D721Med (cell line): ENCODE data around the gene DAB1.

ENCODE experiments used
- DNase-seq: peaks from one replicate; pipeline ENCODE4 v3.0.0; 2011; ENCODE audit warnings: low spot score; ENCODE audit not compliant: insufficient read length
- FAIRE-seq: peaks from 2 replicates; lab custom pipeline; 2011; peaks lifted over from hg19 to GRCh38; lab: Jason Lieb, UNC
- TF ChIP-seq, protein P1 (sequence below): IDR thresholded peaks from 2 replicates; pipeline ENCODE4 v1.5.1; 2012; ENCODE audit warnings: mild to moderate bottlenecking, control low read depth; ENCODE audit not compliant: insufficient read depth; ENCODE audit errors: missing control alignments

Gene DAB1

DNA sequence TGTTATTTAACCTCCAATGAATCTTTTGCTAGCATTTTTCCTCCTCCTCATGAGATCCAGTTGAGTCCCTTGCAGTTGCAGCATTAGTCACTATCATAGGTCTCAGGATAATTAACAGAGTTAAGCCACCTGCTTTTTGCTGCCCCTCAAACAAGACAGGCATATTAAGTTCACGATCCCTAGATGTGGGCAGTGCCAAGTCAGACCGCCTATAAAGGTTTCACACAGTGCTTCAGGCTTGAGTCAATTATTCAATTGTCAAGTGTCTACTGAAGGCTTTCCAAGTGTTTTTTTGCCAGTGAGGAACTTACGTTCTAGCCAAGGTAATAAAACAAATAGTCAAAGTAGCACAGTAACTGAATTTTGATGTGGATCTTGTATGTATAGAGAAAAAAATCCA, 175.0 kb downstream of the DAB1 start:
- DNase-seq (no peak), FAIRE-seq (no peak)
- TF ChIP-seq, protein P1, sequence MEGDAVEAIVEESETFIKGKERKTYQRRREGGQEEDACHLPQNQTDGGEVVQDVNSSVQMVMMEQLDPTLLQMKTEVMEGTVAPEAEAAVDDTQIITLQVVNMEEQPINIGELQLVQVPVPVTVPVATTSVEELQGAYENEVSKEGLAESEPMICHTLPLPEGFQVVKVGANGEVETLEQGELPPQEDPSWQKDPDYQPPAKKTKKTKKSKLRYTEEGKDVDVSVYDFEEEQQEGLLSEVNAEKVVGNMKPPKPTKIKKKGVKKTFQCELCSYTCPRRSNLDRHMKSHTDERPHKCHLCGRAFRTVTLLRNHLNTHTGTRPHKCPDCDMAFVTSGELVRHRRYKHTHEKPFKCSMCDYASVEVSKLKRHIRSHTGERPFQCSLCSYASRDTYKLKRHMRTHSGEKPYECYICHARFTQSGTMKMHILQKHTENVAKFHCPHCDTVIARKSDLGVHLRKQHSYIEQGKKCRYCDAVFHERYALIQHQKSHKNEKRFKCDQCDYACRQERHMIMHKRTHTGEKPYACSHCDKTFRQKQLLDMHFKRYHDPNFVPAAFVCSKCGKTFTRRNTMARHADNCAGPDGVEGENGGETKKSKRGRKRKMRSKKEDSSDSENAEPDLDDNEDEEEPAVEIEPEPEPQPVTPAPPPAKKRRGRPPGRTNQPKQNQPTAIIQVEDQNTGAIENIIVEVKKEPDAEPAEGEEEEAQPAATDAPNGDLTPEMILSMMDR: no peak

DNA sequence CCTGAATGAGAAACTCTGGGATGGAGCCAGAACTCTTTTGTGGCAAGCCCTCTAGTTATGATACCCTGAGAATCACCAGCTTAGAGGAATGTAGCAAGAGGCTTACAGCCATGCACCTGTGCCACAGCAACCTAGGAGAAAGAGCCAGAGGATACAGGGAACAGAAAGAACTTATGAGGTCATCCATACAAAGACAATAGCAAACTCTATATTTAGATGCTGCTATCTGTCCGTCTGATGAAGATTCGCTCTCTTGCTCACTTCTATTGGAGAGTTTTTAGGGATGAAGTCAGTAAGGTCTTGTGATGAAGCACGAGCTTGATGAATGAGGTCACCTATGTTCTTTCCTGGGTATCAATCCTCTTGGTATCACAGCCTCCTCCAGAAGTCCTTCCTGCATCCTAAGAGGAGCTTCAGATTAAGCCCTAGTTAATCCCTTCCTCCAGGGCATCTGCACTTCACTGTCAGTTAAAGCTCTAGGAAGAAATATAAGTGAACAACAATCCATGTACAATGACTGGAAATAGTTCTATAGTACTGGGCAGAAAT, 185.6 kb downstream of the DAB1 start:
- DNase-seq (no peak), FAIRE-seq (peak; percentile 67)
- TF ChIP-seq, protein P1: no peak

DNA sequence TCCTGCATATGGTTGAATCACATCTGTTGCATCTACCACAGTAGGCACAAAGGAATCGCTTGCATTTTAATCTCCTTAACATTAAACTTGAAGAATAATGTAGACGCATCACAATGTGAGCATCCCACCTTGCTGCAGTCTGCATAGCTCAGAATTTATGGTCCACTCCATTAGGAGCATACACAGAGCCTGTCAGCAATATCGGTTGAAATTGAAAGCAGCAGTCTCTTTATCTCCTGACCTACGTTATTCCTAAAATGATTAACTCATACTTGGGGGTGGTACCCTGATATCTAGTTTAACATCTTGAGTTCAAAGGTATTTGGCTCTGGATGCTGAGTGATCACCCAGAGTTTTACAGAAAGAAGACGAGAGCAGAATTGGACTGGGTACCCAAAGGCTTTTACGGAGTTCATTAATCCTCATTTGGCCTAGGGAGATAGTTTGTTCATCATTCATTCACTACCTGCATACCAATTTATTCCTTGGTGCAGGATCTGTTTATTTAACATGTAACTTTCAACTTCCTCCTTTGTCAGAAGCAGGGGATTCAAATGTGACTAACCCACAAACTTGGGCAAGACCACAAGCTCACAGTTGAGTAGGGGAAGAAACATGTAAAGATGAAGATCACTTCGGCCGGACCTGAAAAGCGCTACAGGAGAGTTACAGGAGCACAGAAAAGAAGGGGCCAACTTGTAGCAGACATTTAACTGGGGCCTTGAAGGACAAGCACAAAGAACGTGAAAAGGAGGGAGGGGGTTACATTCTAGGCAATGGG, 187.9 kb downstream of the DAB1 start:
- TF ChIP-seq, protein P1: no peak
- FAIRE-seq (no peak), DNase-seq (no peak)

DNA sequence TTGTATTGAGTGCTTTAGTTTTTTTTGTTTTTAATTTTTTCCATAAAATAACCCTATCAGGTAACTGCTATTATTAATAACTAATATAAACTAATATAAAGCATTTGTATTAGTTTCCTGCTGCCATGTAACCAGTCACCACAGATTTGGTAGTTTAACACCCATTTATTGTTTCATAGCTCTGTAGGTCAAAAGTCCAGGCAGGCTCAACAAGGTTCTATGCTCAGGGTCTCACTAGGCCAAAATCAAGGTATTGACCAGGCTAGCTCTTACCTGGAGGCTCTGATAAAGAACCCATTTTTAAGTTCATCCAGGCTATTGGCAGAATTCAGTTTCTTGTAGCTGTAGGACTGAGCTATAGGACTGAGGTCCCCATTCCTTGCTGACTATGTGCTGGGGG, 189.4 kb downstream of the DAB1 start:
- FAIRE-seq (no peak), DNase-seq (no peak)
- TF ChIP-seq, protein P1: no peak

DNA sequence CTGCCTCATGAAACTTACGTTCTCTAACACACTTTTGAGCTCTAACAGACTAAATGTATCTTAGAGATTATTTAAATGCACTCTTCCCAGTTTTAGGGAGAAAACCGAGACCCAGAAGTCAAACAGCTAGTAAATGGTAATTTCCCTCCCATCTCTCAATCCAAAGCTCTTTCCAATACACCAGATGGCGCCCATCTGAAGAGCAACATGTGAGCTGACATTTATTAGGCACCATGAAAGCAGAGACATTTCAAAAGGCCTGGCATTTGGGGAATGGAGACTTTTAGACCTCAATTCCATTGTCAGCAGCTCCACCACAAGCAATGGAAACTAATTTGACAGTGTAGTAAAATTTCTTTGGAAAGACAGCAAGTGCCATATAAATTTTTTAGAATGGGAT, 191.4 kb downstream of the DAB1 start:
- no peak for DNase-seq
- FAIRE-seq: no peak
- TF ChIP-seq, protein P1: peak; percentile 35

DNA sequence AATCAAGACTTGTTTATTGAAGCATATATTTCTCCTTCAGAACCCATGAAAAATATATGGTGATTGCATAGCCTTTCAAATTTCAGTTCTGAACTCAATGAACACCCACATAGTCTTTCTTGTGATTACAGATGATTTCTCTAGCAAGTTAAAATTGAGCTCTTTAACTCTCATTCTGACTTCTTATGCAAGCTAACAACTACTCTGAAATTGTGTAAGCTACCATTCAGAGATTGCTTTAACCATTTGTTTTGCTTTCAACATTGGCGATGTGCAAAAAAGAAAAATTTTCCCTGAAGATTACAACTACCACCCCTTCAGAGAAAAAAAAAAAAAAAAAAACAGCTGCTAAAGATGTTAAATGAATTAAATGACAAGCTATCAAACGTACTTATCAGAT, 193.9 kb downstream of the DAB1 start:
- no peak for FAIRE-seq
- TF ChIP-seq, protein P1: no peak
- DNase-seq: no peak

DNA sequence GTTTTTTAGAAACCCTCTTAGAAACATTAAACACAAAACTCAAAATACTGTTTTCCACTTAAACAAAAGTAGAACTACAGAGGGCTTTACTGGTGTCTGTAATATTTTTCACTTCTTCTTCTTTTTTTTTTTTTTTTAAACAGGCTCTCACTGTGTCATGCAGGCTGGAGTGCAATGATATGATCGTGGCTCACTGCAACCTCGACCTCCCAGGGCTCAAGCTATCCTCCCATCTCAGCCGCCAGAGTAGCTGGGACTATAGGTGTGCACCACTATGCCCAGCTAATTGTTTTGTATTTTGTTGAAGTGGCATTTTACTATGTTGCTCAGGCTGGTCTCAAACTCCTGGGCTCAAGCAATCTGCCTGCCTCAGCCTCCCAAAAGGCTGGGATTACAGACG, 194.8 kb downstream of the DAB1 start:
- TF ChIP-seq, protein P1: no peak
- FAIRE-seq (no peak), DNase-seq (no peak)
